Ishikawa (cell line): ENCODE data around the gene RPA1.

Experiments used
- CEBPB ChIP-seq: IDR thresholded peaks from 2 replicates; pipeline ENCODE4 v1.6.1; 2012
- CREB1 ChIP-seq: IDR thresholded peaks from 2 replicates; pipeline ENCODE4 v1.6.1; 2012; ENCODE audit warnings: low read depth
- EGR1 ChIP-seq: IDR thresholded peaks from 2 replicates; pipeline ENCODE4 v1.6.1; 2012
- EP300 ChIP-seq: IDR thresholded peaks from 2 replicates; pipeline ENCODE4 v1.6.1; 2012; ENCODE audit warnings: borderline replicate concordance
- FOXM1 ChIP-seq: IDR thresholded peaks from 2 replicates; pipeline ENCODE4 v1.6.1; 2012; ENCODE audit warnings: low read depth, borderline replicate concordance
- MAX ChIP-seq: IDR thresholded peaks from 2 replicates; pipeline ENCODE4 v1.6.1; 2012
- NFIC ChIP-seq: IDR thresholded peaks from 2 replicates; pipeline ENCODE4 v1.6.1; 2012
- RAD21 ChIP-seq: IDR thresholded peaks from 2 replicates; pipeline ENCODE4 v1.6.1; 2012; ENCODE audit warnings: low read depth
- REST ChIP-seq: IDR thresholded peaks from 2 replicates; pipeline ENCODE4 v1.6.1; 2012; ENCODE audit warnings: low read depth, mild to moderate bottlenecking
- TAF1 ChIP-seq: IDR thresholded peaks from 2 replicates; pipeline ENCODE4 v1.6.1; 2012; ENCODE audit warnings: low read depth, mild to moderate bottlenecking
- TCF12 ChIP-seq: IDR thresholded peaks from 2 replicates; pipeline ENCODE4 v1.6.1; 2012; ENCODE audit warnings: low read depth
- TEAD4 ChIP-seq: IDR thresholded peaks from 2 replicates; pipeline ENCODE4 v1.6.1; 2012
- USF1 ChIP-seq: IDR thresholded peaks from 2 replicates; pipeline ENCODE4 v1.6.1; 2012
- YY1 ChIP-seq: IDR thresholded peaks from 2 replicates; pipeline ENCODE4 v1.6.1; 2012; ENCODE audit warnings: low read depth
- ZBTB7A ChIP-seq: IDR thresholded peaks from 2 replicates; pipeline ENCODE4 v1.6.1; 2012; ENCODE audit warnings: low read depth

The RPA1 gene

DNA sequence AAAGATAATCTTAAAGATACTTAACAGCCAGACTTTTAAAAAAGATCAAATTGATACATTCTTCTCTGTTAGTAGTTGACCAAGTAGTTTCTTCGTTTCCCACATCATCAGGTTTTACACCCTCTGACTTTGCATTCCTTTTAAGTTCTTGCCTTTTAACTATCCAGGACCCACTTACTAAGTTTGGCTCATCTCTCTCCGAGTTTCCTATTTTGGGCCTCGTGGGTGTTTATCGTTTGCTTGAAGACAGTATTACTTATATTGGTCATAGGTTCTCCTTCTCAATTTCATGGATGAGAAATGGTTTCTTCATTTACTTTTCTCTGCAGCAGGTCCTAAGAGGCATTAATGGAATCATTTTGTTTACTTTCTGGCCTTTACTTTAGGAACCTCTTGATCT is 43.2 kb downstream of the RPA1 start:
- TF ChIP-seq CREB1, result no peak
- TF ChIP-seq TEAD4, result no peak
- no peak for TF ChIP-seq NFIC
- TF ChIP-seq TCF12, result no peak
- TF ChIP-seq FOXM1, result no peak
- no peak for TF ChIP-seq EGR1
- no peak for TF ChIP-seq TAF1
- TF ChIP-seq RAD21, result no peak
- TF ChIP-seq MAX, result no peak
- no peak for TF ChIP-seq YY1
- no peak for TF ChIP-seq ZBTB7A
- TF ChIP-seq REST, result no peak
- no peak for TF ChIP-seq USF1
- no peak for TF ChIP-seq EP300
- TF ChIP-seq CEBPB, result no peak

DNA sequence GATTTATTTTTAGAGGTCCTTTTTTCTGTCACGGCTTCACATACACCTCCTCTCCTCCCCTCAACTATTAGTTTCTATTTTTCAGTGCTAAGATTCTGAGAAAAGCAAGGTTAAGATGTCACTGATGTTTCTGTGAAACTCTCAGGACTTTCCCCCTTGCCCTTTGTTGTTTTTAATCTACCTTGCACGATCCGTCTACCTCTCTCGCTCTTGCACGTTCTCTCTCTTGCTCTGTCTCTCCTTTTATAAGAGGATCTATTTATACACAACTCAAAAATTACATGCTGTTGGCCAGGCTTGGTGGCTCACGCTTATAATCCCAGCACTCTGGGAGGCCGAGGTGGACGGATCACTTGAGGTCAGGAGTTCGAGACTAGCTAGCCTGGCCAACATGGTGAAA is 43.6 kb downstream of the RPA1 start:
- TF ChIP-seq YY1, result no peak
- no peak for TF ChIP-seq TCF12
- TF ChIP-seq EGR1, result no peak
- no peak for TF ChIP-seq RAD21
- TF ChIP-seq FOXM1, result no peak
- TF ChIP-seq ZBTB7A, result no peak
- TF ChIP-seq CREB1, result no peak
- no peak for TF ChIP-seq TEAD4

DNA sequence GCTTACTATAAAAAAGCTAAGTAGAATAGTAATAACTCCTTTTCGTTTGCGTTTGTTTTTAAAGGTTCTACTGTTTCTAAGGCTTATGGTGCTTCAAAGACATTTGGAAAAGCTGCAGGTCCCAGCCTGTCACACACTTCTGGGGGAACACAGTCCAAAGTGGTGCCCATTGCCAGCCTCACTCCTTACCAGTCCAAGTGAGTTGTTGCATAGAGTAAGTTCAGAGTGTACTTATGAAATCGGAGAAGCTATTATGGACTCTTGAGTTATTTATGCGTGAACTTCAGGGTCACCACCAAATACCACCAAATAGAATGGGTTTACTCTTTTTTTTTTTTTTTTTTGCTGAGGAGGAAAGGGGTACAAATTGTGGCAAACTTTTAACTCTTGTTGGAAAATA is 45.8 kb downstream of the RPA1 start:
- TF ChIP-seq CREB1, result no peak
- TF ChIP-seq NFIC, result no peak
- no peak for TF ChIP-seq USF1
- TF ChIP-seq CEBPB, result no peak
- TF ChIP-seq FOXM1, result no peak
- no peak for TF ChIP-seq TCF12
- no peak for TF ChIP-seq EP300
- TF ChIP-seq REST, result no peak
- TF ChIP-seq RAD21, result no peak
- no peak for TF ChIP-seq EGR1
- no peak for TF ChIP-seq TEAD4
- TF ChIP-seq TAF1, result no peak
- no peak for TF ChIP-seq MAX

GRCh38 chr17:1878419-1879121 is 48.8 kb downstream of the RPA1 start:
- no peak for TF ChIP-seq USF1
- no peak for TF ChIP-seq REST
- TF ChIP-seq YY1, result no peak
- TF ChIP-seq TCF12, result no peak
- no peak for TF ChIP-seq NFIC
- TF ChIP-seq EP300, result no peak
- TF ChIP-seq FOXM1, result no peak
- no peak for TF ChIP-seq MAX
- no peak for TF ChIP-seq CEBPB
